Parathyroid adenoma (tissue), 2 donors: Measurements from ENCODE around the gene NUAK1.

Source experiments
- H2AFZ ChIP-seq: fragments of 300-600 bp; sonication (generic); one replicate; pipeline ENCODE4 v1.7.0; 2017; ENCODE audit warnings: antibody characterized with exemption, mild to moderate bottlenecking
- H3K27ac ChIP-seq: fragments of 300-600 bp; sonication (generic); one replicate; pipeline ENCODE4 v1.7.0; 2017
- H3K27me3 ChIP-seq: fragments of 300-600 bp; sonication (generic); one replicate; pipeline ENCODE4 v1.7.0; 2017; ENCODE audit warnings: low read length; ENCODE audit not compliant: control insufficient read depth, insufficient read depth
- H3K36me3 ChIP-seq: fragments of 300-600 bp; sonication (generic); one replicate; pipeline ENCODE4 v1.7.0; 2017; ENCODE audit warnings: low read length; ENCODE audit not compliant: control insufficient read depth, insufficient read depth
- H3K4me1 ChIP-seq: fragments of 300-600 bp; sonication (generic); one replicate; pipeline ENCODE4 v1.7.0; 2017; ENCODE audit warnings: control low read depth
- H3K4me2 ChIP-seq: fragments of 300-600 bp; sonication (generic); one replicate; pipeline ENCODE4 v1.7.0; 2017; ENCODE audit warnings: low read length
- H3K4me3 ChIP-seq: fragments of 300-600 bp; sonication (generic); one replicate; pipeline ENCODE4 v1.7.0; 2017; ENCODE audit warnings: low read depth, low read length
- H3K79me2 ChIP-seq: fragments of 300-600 bp; sonication (generic); one replicate; pipeline ENCODE4 v1.7.0; 2017; ENCODE audit warnings: control low read depth
- H3K9ac ChIP-seq: fragments of 300-600 bp; sonication (generic); one replicate; pipeline ENCODE4 v1.7.0; 2017; ENCODE audit warnings: mild to moderate bottlenecking
- H3K9me3 ChIP-seq: fragments of 300-600 bp; sonication (generic); one replicate; pipeline ENCODE4 v1.7.0; 2017; ENCODE audit warnings: low read length; ENCODE audit not compliant: control insufficient read depth
- CTCF ChIP-seq: fragments of 300-600 bp; sonication (generic); IDR thresholded peaks from one replicate; pipeline ENCODE4 v1.7.0; 2017; ENCODE audit warnings: antibody characterized with exemption, mild to moderate bottlenecking
- donor health status: primary hyperparathyroidism.

Gene NUAK1

GRCh38 chr12:106138633-106139421, at the start of gene NUAK1:
Gene NUAK1 (minus strand): TSS chr12:106138954. CDS start chr12:106138653, 301 bp downstream.
- H3K4me1 ChIP-seq, result peaks cover 34% of the 10 kb centered on the region
- H3K27me3 ChIP-seq, result no peaks in the 10 kb centered on the region
- H3K27ac ChIP-seq, result peak within 1 kb of the TSS; percentile 99
- H3K36me3 ChIP-seq, result no peaks in the 10 kb centered on the region
- peak within 1 kb of the TSS; percentile 88 for H2AFZ ChIP-seq
- H3K9ac ChIP-seq, result peak within 1 kb of the TSS; percentile 100
- peaks cover 55% of the 10 kb centered on the region for H3K79me2 ChIP-seq
- TF ChIP-seq CTCF, result no peak
- no peaks in the 10 kb centered on the region for H3K9me3 ChIP-seq
- H3K4me2 ChIP-seq, result peak within 1 kb of the TSS; percentile 71
- peak within 1 kb of the TSS; percentile 88 for H3K4me3 ChIP-seq

- Histone ChIP-seq H3K9ac (no peak overlapping the region), H3K4me2 (no peak overlapping the region), H3K9me3 (no peaks in the 10 kb centered on the region), H3K79me2 (no peaks in the 10 kb centered on the region), H2AFZ (peak overlapping the region; percentile 25), H3K27ac (no peak overlapping the region), H3K36me3 (no peaks in the 10 kb centered on the region), H3K4me3 (no peak overlapping the region), H3K4me1 (peaks cover 52% of the 10 kb centered on the region), H3K27me3 (no peaks in the 10 kb centered on the region)
- no peak for TF ChIP-seq CTCF
Measured at GRCh38 chr12:106188256-106188655, 49.5 kb upstream of the NUAK1 start.

- Histone ChIP-seq H3K9ac (no peak overlapping the region), H3K27me3 (no peaks in the 10 kb centered on the region), H3K4me3 (no peak overlapping the region), H3K27ac (no peak overlapping the region), H3K36me3 (no peaks in the 10 kb centered on the region), H3K79me2 (no peaks in the 10 kb centered on the region), H3K4me2 (no peak overlapping the region), H3K4me1 (peaks cover 52% of the 10 kb centered on the region), H3K9me3 (no peaks in the 10 kb centered on the region), H2AFZ (peak overlapping the region; percentile 63)
- no peak for TF ChIP-seq CTCF
Measured at GRCh38 chr12:106187842-106188241, 49.1 kb upstream of the NUAK1 start.

GRCh38 chr12:106187155-106187789, 48.5 kb upstream of the NUAK1 start:
- no peak overlapping the region for H3K9ac ChIP-seq
- H3K79me2 ChIP-seq, result no peaks in the 10 kb centered on the region
- TF ChIP-seq CTCF, result no peak
- H3K27me3 ChIP-seq, result no peaks in the 10 kb centered on the region
- H2AFZ ChIP-seq, result peak overlapping the region; percentile 63
- H3K27ac ChIP-seq, result no peak overlapping the region
- H3K4me1 ChIP-seq, result peaks cover 46% of the 10 kb centered on the region
- H3K4me2 ChIP-seq, result no peak overlapping the region
- no peaks in the 10 kb centered on the region for H3K9me3 ChIP-seq
- no peak overlapping the region for H3K4me3 ChIP-seq
- no peaks in the 10 kb centered on the region for H3K36me3 ChIP-seq
